Measurements from ENCODE around the gene FOXP1.
A peak's percentile ranks its signal among the peaks of the same experiment; 100 is the strongest.

FOXP1 gene

GRCh38 chr3:71102111-71102983 is 481.2 kb downstream of the FOXP1 start:
- peak; percentile 96 to 98 for DNase-seq (ENCODE audit: low read depth in 2 of 2)

GRCh38 chr3:71101626-71102025 is 481.9 kb downstream of the FOXP1 start:
- DNase-seq (ENCODE audit: low read depth in 2 of 2), result no peak

GRCh38 chr3:71101014-71101413 is 482.5 kb downstream of the FOXP1 start:
- no peak for DNase-seq (ENCODE audit: low read depth in 2 of 2)

GRCh38 chr3:71099997-71100719 is 483.4 kb downstream of the FOXP1 start:
- DNase-seq (ENCODE audit: low read depth in 2 of 2), result no peak

GRCh38 chr3:71097557-71097956 is 486.0 kb downstream of the FOXP1 start:
- no peak for DNase-seq (ENCODE audit: low read depth in 2 of 2)

GRCh38 chr3:71095511-71096291 is 487.8 kb downstream of the FOXP1 start:
- no peak for DNase-seq (ENCODE audit: low read depth in 2 of 2)

GRCh38 chr3:71094658-71095209 is 488.8 kb downstream of the FOXP1 start:
- no peak for DNase-seq (ENCODE audit: low read depth in 2 of 2)

- no peak for DNase-seq (ENCODE audit: low read depth in 2 of 2)
Measured at GRCh38 chr3:71092665-71093064, 490.9 kb downstream of the FOXP1 start.

GRCh38 chr3:71090207-71090606 is 493.3 kb downstream of the FOXP1 start:
- no peak for DNase-seq (ENCODE audit: low read depth in 2 of 2)

- DNase-seq (ENCODE audit: low read depth in 2 of 2), result no peak
Measured at GRCh38 chr3:71089271-71089847, 494.2 kb downstream of the FOXP1 start.

GRCh38 chr3:71088742-71089141 is 494.8 kb downstream of the FOXP1 start:
- no peak for DNase-seq (ENCODE audit: low read depth in 2 of 2)

GRCh38 chr3:71088019-71088708 is 495.4 kb downstream of the FOXP1 start:
- DNase-seq (ENCODE audit: low read depth in 2 of 2), result no peak

- DNase-seq (ENCODE audit: low read depth in 2 of 2), result no peak
Measured at GRCh38 chr3:71087143-71088018, 496.1 kb downstream of the FOXP1 start.

- DNase-seq (ENCODE audit: low read depth in 2 of 2), result no peak
Measured at GRCh38 chr3:71086777-71087142, 496.8 kb downstream of the FOXP1 start.

- no peak for DNase-seq (ENCODE audit: low read depth in 2 of 2)
Measured at GRCh38 chr3:71083726-71084131, 499.8 kb downstream of the FOXP1 start.

- DNase-seq (ENCODE audit: low read depth in 2 of 2), result no peak
Measured at GRCh38 chr3:71082833-71083232, 500.7 kb downstream of the FOXP1 start.

GRCh38 chr3:71080517-71081083 is 502.9 kb downstream of the FOXP1 start:
- DNase-seq (ENCODE audit: low read depth in 2 of 2), result no peak

GRCh38 chr3:71078723-71079525 is 504.6 kb downstream of the FOXP1 start:
- DNase-seq (ENCODE audit: low read depth in 2 of 2), result no peak

- DNase-seq (ENCODE audit: low read depth in 2 of 2), result no peak
Measured at GRCh38 chr3:71078199-71078598, 505.3 kb downstream of the FOXP1 start.

All from fibroblast of skin of left biceps (primary cell).